Right lobe of liver (tissue), 6 donors: Measurements from ENCODE around the gene YBEY. TPM values are rescaled to one million over a fixed set of nuclear protein-coding genes. Genes with fewer than 3 reads are reported as not detected.
A peak's percentile ranks its signal among the peaks of the same experiment; 100 is the strongest.

Experiments
- ATAC-seq, 4 donors: fragments of 200-7000 bp; cut with Tn5 transposase; one replicate each; pipeline ENCODE4 v1.9.1; 2020; ENCODE audit warnings: mild to moderate bottlenecking in 4 of 4, moderate library complexity in 4 of 4
- DNase-seq, 3 donors: peaks; one replicate each; pipeline ENCODE4 v3.0.0-alpha.2; 2020
- H3K27ac ChIP-seq, 3 donors: fragments of 200-600 bp; one replicate each; pipeline ENCODE4 v1.8.0; 2022
- H3K27me3 ChIP-seq, 2 donors: fragments of 200-600 bp; one replicate each; pipeline ENCODE4 v1.8.0; 2022
- H3K36me3 ChIP-seq, 4 donors: fragments of 200-600 bp; sonication (generic) in 1 of 4; one replicate each; pipeline versions ENCODE4 v1.5.1 to v1.8.0; 2017 to 2022; ENCODE audit warnings: control low read depth in 1 of 4
- H3K4me1 ChIP-seq, 4 donors: fragments of 200-600 bp; sonication (generic) in 1 of 4; one replicate each; pipeline versions ENCODE4 v1.5.1 to v1.8.0; 2017 to 2022; ENCODE audit warnings: control low read depth in 1 of 4
- H3K4me3 ChIP-seq, 3 donors: fragments of 200-600 bp; one replicate each; pipeline ENCODE4 v1.8.0; 2022
- H3K9me3 ChIP-seq, 4 donors: fragments of 200-600 bp; sonication (generic) in 1 of 4; one replicate each; pipeline versions ENCODE4 v1.5.1 to v1.8.0; 2017 to 2022; ENCODE audit warnings: control low read depth in 1 of 4
- CTCF ChIP-seq, 4 donors: fragments of 200-600 bp in 3 of 4; fragments of 450-650 bp in 1 of 4; IDR thresholded peaks; one replicate each; pipeline versions ENCODE4 v1.5.1 to v1.8.0; 2016 to 2022; ENCODE audit warnings: antibody characterized with exemption in 4 of 4, mild to moderate bottlenecking in 2 of 4
- POLR2A ChIP-seq: fragments of 450-650 bp; IDR thresholded peaks from one replicate; pipeline ENCODE4 v1.6.1; 2017; ENCODE audit warnings: antibody characterized with exemption, mild to moderate bottlenecking
- WGBS: methylation state at CpG from one replicate; pipeline ENCODE4 v1.1.6; 2018; ENCODE audit warnings: low coverage, low lambda C conversion rate; ENCODE audit not compliant: insufficient coverage; ENCODE audit errors: missing lambda C conversion rate; 5-methylcytosine and 5-hydroxymethylcytosine counted together
- intact Hi-C, 2 donors: fragments of 100-400 bp; cut with DNase I; formaldehyde crosslinking; loops; one replicate each; pipeline versions ENCODE4 v1.11.2 to v1.14.1; 2022
- total RNA-seq, 6 experiments: library from RNA; depleted of rRNA in 2 of 6; stranded (reverse); fragments of >200 nt in 2 of 6; fragmentation: NEBNext Ultra II Directional in 3 of 6; extraction: Animal tissue kit (Norgen Biotek cat#: 25700) in 3 of 6; gene quantifications; one replicate each; pipeline versions ENCODE4 v1.1.0 to v1.2.4, GENCODE V29; 2016 to 2023
- donor health status: DM: no; HTN: yes; CAD: no.
- donor health status: DM: no; HTN: no; CAD: no.
- donor health status: DM: no; HTN: no; CAD: no.
- donor health status: DM: no; HTN: yes; CAD: no.
- donor health status: DM: no; HTN: yes; CAD: no.

Gene YBEY
- total RNA-seq, 6 experiments from 2014 or later: 6.3 to 16.0 (median 7.3) TPM

GRCh38 chr21:46318464-46318845 is 32.3 kb downstream of the YBEY start:
- Histone ChIP-seq H3K9me3 (no peaks in the 10 kb centered on the region), H3K27ac (no peak overlapping the region), H3K4me3 (no peak overlapping the region), H3K36me3 (no peaks in the 10 kb centered on the region), H3K27me3 (no peaks in the 10 kb centered on the region), H3K4me1 (peaks cover 0 to 13% (median 4%) of the 10 kb centered on the region in 4 donors)
- no peak for DNase-seq
- ATAC-seq: no peak
- 83% methylated on average over 2 of the region's 4 CpGs for WGBS
- intact Hi-C loops: no loop called here
- TF ChIP-seq POLR2A (no peak), CTCF (IDR thresholded peaks at IDR 0.05) (no peak)

- H3K4me1 ChIP-seq: peaks cover 0 to 13% (median 4%) of the 10 kb centered on the region in 4 donors
- intact Hi-C loops: no loop called here
- no peak for TF ChIP-seq CTCF (IDR thresholded peaks at IDR 0.05)
- H3K27me3 ChIP-seq: no peaks in the 10 kb centered on the region
- no peak overlapping the region for H3K4me3 ChIP-seq
- ATAC-seq (no peak), DNase-seq (no peak)
- H3K36me3 ChIP-seq: no peaks in the 10 kb centered on the region
- H3K9me3 ChIP-seq: no peaks in the 10 kb centered on the region
- 95% methylated on average over 4 of the region's 7 CpGs for WGBS
- H3K27ac ChIP-seq: no peak overlapping the region
These were observed 33.0 kb downstream of the YBEY start for GRCh38 chr21:46319186-46319585.

- H3K9me3 ChIP-seq: no peaks in the 10 kb centered on the region
- H3K36me3 ChIP-seq: no peaks in the 10 kb centered on the region
- ATAC-seq (no peak), DNase-seq (no peak)
- TF ChIP-seq CTCF (IDR thresholded peaks at IDR 0.05) (no peak), POLR2A (no peak)
- WGBS: 53% methylated on average over 3 of the region's 4 CpGs
- H3K4me1 ChIP-seq: peaks cover 0 to 14% (median 5%) of the 10 kb centered on the region in 4 donors
- intact Hi-C loops: no loop called here
- H3K27me3 ChIP-seq: no peaks in the 10 kb centered on the region
- H3K4me3 ChIP-seq: no peak overlapping the region
- H3K27ac ChIP-seq: no peak overlapping the region
These were observed 34.2 kb downstream of the YBEY start for GRCh38 chr21:46320331-46320801.

- ATAC-seq (no peak), DNase-seq (peak; percentile 34 to 59 (median 54))
- 12% methylated on average over 25 of the region's 50 CpGs for WGBS
- Histone ChIP-seq H3K36me3 (no peaks in the 10 kb centered on the region), H3K27me3 (no peaks in the 10 kb centered on the region), H3K4me1 (peaks cover 0 to 18% (median 8%) of the 10 kb centered on the region in 4 donors), H3K9me3 (no peaks in the 10 kb centered on the region), H3K4me3 (peak overlapping the region; percentile 97 to 100 (median 98)), H3K27ac (no peak overlapping the region)
- TF ChIP-seq POLR2A (no peak), CTCF (IDR thresholded peaks at IDR 0.05) (no peak)
- intact Hi-C loops: no loop called here
These were observed 36.4 kb downstream of the YBEY start for GRCh38 chr21:46322351-46323226.
